Epidermal melanocyte (primary cell): ENCODE data around the gene CNOT9.

Experiments
- DNase-seq: peaks from one replicate; pipeline ENCODE4 v3.0.0; 2011; ENCODE audit warnings: low spot score; ENCODE audit not compliant: insufficient read length

The CNOT9 gene

DNA sequence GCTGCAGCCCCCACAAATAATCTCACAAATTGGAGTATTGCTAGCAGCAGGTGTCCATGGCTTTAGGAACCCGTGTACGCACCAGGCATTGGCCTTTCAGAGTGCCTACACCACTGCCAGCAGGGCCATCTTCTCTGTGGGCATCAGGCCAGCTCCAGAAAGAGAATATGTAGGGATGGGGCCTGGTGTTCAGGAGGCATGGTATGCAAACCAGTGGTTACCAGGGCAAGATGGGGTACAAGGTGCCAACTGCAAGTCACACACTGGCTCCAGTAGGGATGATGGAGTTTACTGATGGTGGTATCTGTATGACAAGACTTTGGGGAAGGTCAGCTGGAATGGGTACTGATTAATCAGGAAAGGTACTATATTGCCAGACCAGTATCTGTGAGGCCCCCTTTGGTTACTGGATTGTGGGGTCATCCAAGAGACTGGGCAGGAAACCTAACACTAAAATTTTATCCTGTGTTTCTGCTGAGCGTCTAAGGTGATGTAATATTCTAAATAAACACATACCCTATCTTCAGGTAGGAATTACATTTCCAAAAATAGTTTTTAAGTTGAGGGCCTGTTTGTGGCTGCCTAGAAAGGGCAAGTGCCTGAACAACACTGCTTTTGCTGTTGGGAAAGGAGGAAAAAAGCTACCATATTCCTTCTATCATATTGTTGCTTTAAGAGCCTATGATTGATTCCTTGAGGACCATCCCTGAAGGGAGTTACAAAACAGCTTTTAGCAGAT, 9.0 kb downstream of the CNOT9 start:
- no peak for DNase-seq

DNA sequence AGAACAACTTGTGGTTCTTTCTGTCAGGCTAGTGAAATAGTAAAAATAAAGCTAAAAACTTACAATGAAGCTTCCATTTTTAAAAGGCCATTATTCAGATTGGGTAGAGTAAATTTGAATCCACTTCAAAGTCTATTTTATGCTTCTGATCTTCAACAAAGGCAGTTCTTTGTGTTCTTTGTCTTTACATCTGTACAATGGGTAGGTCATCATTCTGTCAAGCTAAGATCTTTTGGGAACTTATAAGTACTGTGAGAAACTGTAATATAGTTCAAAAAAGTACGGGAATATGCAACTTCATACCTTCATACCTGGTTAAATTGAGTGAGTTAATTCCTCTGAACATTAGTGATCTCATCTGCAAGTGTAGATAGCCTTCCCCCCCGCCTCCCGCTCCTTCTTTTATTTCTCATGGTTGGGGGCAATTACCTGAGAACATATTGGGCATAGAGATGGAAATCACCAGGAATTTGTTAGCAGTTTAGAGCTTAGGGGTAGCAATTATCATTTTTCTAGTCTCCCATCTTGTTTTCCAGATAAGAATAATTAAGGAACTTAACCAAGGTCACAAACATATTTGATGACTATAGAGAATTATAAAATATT, 9.7 kb downstream of the CNOT9 start:
- DNase-seq = no peak

DNA sequence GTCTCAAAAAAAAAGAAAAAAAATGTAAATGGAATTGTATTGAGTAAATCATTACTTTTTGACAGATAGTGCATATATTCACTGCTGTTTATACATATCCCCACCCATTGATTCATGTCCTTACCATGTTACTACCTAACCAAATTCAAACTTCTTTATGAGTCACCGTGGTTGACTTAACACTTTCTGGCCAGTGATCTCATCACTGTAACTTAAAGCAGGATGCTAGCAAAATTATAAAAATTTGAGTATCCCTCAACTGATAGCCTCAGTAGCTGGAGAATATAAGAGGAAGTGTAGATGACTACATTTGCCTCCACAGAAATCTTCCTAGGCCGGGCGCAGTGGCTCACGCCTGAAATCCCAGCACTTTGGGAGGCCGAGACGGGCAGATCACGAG, 13.4 kb downstream of the CNOT9 start:
- no peak for DNase-seq

DNA sequence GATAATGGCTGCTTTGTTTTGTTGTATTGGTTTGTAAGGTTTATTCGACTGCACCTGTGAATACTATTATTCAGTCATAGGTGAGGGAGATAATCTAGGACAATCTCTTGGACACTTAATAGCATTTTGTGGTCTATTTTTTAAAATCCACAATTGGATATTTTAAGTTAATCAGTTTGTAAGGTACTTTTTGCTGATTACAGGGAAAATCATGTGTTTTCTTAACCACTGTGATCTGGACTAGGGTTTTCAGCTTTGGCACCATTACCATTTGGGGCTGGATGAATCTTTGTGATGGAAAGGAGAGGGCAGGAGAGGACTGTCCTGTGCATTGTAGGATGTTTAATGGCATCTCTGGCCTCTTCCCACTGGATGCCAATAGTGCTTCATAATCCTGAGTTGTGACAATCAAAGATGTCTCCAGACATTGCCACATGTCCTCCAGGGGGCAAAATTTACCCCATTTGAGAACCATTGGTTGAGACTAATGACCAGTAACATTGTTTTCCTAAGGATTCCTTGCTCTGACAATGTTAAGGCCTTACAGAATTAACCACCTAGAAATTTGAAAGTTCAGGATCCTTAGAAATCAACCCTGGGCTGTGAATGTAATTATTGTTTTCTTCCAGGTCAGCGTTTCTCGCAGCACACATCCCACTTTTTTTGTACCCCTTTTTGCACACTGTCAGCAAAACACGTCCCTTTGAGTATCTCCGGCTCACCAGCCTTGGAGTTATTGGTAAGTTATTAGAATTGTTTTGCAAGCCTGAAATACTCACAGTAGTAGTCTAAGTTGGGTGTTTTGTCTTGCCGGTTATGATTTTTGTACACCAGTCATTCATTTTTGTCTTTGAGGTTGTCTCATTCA, 15.6 kb downstream of the CNOT9 start:
- DNase-seq = no peak

DNA sequence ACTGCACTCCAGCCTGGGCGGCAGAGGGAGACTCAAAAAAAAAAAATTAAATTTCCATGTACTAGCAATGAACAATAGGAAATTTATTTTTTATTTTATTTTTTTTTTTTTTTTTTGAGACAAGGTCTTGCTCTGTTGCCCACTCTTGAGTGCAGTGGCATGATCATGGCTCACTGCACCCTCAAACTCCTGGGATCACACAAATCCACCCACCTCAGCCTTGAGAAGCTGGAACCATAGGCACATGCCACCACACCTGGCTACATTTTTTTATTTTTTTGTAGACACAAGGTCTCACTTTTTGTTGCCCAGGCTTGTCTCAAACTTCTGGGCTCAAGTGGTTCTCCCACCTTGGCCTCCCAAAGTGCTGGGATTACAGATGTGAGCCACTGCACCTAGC, 16.9 kb downstream of the CNOT9 start:
- no peak for DNase-seq

DNA sequence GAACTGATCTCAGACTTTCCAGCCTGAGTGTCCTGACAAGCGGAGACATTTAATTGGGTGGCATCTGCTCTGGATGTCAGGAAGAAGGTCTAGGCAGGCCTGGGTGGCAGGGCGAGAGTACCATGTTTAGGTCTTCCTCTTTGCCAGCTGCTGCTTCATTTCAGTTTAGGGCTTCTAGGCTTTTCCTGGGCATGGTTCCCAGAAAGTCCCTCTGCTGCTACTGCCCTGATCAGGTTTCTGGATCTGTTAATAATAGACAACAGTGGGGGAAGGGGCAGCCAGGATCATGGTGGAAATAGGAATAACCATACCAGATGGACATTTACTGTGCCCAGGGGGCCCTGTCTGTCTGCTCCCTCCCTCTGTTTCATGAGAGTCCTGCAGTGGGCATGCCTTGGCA, 36.8 kb downstream of the CNOT9 start:
- DNase-seq = no peak

DNA sequence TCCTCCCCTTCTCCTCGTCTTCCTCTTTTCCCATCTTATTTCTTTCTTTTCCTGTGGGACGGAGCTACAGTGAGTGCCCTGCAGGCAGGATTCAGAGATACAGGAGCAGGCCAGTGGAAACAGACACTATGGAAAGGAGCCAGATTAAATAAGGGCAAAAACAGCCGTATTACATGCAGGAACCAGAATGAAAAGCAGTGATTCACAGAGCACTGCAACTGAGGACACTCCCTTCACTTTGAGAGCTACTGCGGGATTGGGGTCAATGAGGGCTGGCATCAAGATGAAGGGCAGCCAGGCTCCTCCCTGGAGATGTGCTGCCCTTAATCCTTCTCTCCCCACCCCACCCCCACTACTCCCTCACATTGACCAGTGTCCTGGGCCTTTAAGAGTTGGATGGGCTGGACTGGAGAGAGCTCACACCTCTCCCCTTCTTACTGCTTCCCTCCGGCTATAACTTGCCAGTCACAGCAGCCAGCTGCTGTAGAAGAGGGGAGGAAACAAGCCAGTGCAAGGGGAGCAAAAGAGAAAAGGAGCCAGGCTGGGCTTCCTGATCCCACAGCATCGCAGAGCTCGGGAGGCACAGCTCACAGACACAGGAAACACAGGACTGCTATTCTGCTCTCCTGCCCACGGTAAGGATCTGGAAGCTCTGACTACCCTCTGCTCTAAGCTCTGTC, 38.9 kb downstream of the CNOT9 start, which contains the start of gene PLCD4:
Gene PLCD4 (plus strand): TSS at position 464 of the 680 bp plus-strand sequence. CDS start 7,841 bp downstream, outside the sequence.
- peak; percentile 69 for DNase-seq

DNA sequence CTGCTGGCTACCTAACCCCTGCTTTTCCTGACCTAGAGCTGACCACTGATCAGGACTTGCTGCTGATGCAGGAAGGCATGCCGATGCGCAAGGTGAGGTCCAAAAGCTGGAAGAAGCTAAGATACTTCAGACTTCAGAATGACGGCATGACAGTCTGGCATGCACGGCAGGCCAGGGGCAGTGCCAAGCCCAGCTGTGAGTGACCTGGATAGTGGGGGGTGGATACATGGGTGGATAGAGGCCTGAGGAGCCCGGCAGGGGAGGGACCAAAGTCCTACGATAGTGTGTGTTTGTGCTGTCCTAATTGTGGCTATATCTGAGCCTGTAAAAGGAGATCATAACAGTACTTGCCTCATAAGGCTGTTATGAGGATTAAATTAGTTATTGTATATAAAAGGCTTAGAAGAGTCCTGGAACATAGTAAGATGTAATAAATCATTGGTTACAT, 47.3 kb downstream of the CNOT9 start:
- DNase-seq = no peak

DNA sequence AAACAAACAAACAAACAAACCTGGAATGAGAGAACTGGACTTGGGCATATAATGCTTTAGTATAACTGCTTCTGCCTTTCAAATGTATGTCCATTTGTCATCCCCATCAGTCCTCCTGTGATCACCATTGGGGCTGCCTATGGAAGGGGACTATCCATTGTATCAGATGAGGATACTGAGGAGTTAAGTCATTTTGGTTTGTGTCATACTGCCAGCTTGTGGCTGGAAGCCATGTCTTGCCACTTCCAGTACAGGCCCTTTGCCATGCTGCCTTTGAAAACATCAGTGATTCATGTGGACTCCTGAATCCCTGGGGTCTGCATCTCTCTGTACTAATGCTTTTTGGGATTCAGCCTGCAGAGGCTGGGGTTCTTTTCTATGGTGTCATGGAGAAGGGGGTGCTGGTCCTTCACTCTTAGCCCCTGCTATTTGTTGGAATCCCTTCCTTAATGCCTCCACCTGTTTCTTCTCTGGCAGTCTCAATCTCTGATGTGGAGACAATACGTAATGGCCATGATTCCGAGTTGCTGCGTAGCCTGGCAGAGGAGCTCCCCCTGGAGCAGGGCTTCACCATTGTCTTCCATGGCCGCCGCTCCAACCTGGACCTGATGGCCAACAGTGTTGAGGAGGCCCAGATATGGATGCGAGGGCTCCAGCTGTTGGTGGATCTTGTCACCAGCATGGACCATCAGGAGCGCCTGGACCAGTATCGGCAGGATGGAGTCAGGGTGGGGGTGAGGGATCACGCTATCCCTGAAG, 49.6 kb downstream of the CNOT9 start:
- DNase-seq = no peak

DNA sequence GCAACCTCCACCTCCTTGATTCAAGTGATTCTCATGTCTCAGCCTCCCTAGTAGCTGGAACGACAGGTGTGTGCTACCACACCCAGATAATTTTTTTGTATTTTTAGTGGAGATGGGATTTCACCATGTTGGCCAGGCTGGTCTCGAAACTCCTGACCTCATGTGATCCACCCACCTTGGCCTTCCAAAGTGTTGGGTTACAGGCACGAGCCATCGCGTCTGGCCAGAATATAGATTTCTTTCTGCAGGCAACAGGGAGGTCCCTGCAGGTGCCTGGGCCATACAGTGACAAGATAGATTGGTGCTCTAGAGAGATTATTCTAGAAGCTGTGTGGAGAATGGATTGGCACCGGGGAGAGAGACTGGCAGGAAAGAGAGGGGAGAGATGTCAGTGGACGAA, 52.4 kb downstream of the CNOT9 start:
- DNase-seq = no peak

DNA sequence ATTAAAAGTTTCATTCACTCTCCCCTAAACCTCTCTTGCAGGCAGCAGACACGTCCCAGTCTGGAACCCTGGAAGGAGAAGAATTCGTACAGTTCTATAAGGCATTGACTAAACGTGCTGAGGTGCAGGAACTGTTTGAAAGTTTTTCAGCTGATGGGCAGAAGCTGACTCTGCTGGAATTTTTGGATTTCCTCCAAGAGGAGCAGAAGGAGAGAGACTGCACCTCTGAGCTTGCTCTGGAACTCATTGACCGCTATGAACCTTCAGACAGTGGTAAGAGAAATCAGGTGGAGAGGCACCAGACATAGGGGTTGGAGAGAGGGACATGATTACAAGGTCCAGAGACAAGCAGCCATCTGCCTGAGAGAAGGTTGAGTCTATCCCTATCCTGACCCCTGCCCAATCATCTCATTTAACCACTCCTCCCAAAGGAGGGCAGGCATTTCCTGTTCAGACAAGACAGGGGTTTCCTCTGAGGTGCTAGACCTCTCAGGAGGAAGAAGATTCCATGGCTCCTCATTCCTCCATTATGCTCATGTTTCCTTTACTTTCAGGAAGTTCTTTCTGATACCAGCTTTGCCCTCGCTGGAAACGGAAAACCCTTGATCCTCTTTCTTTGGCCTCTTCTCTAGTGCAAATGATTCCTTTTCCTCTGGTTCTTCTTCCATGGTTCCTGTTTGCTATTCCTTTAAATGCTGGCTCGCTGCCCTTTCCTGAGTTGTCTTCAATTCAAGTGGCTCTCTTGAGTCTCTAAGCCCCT, 54.1 kb downstream of the CNOT9 start:
- DNase-seq = no peak

DNA sequence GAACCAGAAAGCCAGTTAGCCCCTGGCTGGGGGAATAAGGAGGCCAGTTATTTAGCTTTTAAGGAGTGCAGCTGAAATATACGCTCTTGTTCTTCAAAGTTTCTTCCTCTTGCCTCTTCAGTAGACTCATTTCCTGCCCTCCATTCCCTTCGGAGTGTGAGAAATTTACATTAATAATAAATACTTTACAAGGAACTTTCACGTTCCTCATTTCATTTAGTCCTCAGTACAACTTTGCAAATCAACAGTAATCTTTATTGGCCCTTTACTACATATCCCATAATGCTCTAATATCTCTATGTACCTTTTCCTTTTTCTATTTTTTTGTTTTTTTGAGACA, 54.7 kb downstream of the CNOT9 start:
- no peak for DNase-seq

DNA sequence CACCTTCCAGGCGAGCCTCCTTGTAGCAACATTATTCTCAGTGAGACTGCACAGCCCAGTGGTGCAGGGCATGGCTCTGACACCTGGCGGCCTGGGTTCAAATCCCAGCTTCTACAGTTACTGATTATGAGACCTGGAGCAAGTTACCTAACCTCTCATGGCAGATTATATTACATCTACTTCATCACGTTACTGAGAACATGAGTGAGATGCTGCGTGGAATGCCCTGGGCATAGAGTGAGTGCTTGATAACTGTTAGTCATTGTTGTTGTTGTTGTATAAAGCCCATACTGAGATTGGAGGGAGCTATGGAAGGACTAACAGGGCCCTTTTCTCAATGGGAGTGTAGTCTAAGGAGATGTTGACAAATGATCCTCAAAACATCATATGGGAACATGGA, 57.7 kb downstream of the CNOT9 start:
- no peak for DNase-seq

DNA sequence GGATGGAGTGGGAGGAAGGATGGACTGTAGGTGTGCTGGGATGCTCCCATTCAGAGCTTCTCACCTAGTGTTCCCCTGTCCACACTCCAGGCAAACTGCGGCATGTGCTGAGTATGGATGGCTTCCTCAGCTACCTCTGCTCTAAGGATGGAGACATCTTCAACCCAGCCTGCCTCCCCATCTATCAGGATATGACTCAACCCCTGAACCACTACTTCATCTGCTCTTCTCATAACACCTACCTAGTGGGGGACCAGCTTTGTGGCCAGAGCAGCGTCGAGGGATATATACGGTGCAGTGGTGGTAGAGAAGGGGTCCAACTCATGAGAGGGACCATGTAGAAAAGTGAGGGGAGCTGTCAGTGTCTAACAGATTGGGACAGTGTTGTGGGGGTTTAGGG, 59.3 kb downstream of the CNOT9 start:
- DNase-seq = no peak

DNA sequence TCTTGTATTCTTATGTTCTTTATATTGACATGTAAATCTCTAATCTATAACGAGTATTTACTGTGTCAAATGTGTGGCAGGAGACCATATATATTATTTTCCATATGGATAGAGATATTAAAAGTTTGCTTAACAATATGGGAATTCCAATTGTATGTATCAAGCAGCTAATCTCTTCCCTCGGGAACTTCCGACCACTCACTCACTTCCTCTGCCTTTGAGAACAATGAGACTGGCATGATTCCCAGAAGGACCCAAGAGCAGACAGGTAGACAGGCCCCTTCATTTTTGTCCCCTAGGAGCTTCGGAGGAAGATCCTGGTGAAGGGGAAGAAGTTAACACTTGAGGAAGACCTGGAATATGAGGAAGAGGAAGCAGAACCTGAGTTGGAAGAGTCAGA, 63.2 kb downstream of the CNOT9 start:
- no peak for DNase-seq

DNA sequence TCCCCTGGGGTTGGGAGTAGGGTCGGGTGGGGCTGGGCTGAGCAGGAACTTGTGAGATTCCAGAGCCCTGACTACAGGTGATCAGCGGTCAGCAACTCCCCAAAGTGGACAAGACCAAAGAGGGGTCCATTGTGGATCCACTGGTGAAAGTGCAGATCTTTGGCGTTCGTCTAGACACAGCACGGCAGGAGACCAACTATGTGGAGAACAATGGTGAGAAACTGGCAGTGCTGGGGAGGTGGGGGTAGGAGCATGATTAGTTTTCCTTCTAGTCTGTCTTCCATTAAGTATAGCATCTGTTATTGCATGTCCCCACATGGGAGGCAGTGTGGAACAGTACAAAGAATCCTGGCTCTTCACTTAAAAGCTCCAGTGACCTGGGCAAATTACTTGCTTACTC, 67.1 kb downstream of the CNOT9 start:
- no peak for DNase-seq

DNA sequence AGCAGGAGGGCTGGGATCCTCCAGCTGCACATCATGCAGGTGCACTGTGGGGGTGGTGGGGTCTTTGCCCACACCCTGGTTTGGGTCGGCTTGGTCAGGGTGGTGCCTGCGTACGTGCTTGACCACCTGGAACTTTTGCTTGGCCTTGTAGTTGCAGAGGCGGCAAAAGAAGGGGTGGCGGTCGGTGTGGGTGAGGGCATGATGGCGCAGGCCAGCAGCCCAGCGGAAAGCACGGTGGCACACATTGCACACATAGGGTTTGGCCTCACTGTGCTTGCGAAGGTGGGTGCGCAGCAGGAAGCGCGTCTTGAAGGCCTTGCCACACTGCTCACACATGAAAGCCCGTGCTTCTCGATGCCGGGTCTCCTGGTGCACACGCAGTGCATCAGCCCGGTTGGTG, 69.7 kb downstream of the CNOT9 start:
- DNase-seq = no peak

DNA sequence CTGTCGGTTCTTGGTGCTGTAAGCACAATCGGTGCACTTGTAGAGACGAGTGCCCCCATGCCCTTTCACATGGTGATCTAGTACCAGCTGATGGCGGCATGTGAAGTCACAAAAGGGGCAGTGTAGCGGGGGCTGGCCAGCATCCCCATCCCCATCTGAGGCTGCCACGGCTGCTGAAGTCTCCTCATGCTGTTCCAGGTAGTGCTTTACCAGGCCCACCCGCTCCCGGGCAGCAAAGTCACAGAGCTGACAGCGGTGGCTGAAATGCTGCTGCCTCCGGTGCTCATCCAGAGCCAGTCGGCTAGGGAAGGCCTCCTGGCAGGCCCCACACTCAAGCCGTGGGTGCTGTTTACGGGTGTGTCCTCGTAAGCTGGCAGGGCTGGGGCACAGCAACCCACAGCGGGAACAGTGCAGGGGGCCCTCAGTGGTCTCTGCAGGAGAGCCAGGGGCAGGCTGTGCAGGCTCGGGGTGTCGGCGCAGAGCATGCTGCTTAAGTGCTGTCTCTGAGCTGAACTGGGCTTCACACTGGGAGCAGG, 73.5 kb downstream of the CNOT9 start:
- DNase-seq = no peak

DNA sequence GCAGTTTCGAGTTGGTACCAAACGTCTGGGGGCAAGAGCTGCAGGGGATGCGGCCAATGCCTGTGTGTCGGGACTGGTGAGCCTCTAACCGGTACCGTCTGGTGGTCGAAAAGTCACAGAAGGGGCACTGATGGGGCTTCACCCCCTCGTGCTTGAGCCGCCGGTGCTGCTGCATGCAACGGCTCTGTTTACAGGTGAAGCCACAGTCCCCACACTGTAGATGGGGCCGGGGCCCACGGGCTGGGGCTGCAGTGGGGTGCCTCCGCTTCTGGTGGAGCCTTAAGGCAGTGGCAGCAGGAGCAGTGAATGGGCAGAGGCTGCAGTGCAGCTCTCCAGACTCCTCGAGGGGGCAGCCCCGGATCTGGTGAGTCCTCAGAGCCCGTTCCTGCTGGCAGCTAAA, 74.1 kb downstream of the CNOT9 start:
- no peak for DNase-seq

DNA sequence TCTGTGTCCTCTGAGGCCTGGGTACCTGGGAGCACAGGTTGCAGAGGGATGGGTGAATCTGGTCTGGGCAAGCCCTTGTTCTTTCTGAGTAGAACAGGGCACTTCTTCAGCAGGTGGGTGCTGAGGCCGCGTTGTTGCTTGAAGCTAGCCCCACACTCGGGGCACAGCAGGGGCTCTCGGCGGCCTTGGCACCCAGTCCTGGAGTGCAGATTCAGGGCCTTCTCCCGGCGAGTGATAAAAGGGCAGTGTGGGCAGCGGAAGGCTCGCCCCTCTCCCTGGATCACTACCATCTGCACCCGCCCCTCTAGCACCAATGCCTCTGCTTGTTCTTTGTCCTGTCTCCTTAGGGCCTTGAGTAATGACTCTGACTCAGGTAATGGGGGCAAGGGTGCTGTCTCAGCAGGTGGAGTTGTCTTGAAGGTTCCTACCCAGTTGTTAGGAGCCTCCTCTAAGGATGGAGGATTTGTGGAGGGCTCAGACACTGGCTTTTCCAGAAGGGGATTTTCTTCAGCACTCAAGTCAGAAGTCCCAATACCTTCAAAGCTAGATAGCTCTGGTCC, 75.2 kb downstream of the CNOT9 start:
- DNase-seq = no peak
